Brain microvascular endothelial cell (primary cell): ENCODE measurements around the gene ACSBG1.

Source experiments
- DNase-seq: peaks from one replicate; pipeline ENCODE4 v3.0.0-alpha.2; 2020
- H3K27ac ChIP-seq: fragments of 250-450 bp; sonication (Bioruptor Pico); 2 replicates; pipeline ENCODE4 v1.5.1; 2020; ENCODE audit warnings: mild to moderate bottlenecking, moderate library complexity
- H3K27me3 ChIP-seq: fragments of 250-450 bp; sonication (Bioruptor Pico); replicated peaks from 2 replicates; pipeline ENCODE4 v1.5.1; 2020; ENCODE audit warnings: mild to moderate bottlenecking
- H3K36me3 ChIP-seq: fragments of 250-450 bp; sonication (Bioruptor Pico); replicated peaks from 2 replicates; pipeline ENCODE4 v1.5.1; 2020; ENCODE audit warnings: mild to moderate bottlenecking
- H3K4me3 ChIP-seq: 2 replicates; pipeline ENCODE4 v1.5.1; 2011; ENCODE audit warnings: low read depth, mild to moderate bottlenecking, control low read depth, low read length, moderate library complexity
- in situ Hi-C: cut with HindIII; loops from 2 replicates; pipeline ENCODE4 v1.10.0; 2017; ENCODE audit warnings: low sequenced_read_pairs, low pct_ligation_motif_present
- TF ChIP-seq, protein P1 (sequence below): IDR thresholded peaks from 2 replicates; pipeline ENCODE4 v1.5.1; 2011; ENCODE audit warnings: low read depth, mild to moderate bottlenecking, moderate library complexity, low read length, control low read depth, inconsistent platforms; ENCODE audit errors: missing control alignments

ACSBG1 gene

DNA sequence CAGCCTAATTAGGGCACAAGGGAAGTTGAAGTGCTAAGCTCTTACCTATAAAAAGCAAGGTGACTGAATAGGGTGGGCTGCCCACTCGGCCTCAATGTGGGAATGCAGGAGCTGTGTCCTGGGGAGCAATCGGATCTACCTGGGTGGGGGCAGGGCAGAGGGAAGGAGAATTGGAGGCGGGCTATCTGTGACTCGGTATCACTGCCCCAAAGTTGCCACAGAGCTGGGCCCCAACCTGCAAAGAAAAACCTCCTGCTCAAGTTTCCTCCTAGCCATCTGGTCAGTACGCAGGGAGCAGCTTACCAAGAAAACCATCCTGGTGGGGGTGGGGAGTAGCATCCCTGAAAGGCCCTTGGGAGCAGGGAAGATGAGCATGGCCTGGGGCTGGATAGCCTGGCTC is 113.8 kb downstream of the ACSBG1 start:
- no peak for DNase-seq

More for the DNA sequence above, 113.8 kb downstream of the ACSBG1 start:
- no peaks in the 10 kb centered on the region for H3K36me3 ChIP-seq
- H3K4me3 ChIP-seq: no peak overlapping the region
- in situ Hi-C loops: no loop called here
- H3K27me3 ChIP-seq: no peaks in the 10 kb centered on the region
- H3K27ac ChIP-seq: no peak overlapping the region
- TF ChIP-seq, protein P1, sequence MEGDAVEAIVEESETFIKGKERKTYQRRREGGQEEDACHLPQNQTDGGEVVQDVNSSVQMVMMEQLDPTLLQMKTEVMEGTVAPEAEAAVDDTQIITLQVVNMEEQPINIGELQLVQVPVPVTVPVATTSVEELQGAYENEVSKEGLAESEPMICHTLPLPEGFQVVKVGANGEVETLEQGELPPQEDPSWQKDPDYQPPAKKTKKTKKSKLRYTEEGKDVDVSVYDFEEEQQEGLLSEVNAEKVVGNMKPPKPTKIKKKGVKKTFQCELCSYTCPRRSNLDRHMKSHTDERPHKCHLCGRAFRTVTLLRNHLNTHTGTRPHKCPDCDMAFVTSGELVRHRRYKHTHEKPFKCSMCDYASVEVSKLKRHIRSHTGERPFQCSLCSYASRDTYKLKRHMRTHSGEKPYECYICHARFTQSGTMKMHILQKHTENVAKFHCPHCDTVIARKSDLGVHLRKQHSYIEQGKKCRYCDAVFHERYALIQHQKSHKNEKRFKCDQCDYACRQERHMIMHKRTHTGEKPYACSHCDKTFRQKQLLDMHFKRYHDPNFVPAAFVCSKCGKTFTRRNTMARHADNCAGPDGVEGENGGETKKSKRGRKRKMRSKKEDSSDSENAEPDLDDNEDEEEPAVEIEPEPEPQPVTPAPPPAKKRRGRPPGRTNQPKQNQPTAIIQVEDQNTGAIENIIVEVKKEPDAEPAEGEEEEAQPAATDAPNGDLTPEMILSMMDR: no peak
